Measurements from ENCODE around the gene SLC5A10. TPM values are rescaled to one million over a fixed set of nuclear protein-coding genes. Genes with fewer than 3 reads are reported as not detected.
"Not testable (repeated sequence)": the region's sequence is repeated elsewhere in the genome, so short reads cannot be mapped to it uniquely, and the experiment has no call there.

SLC5A10 gene
- total and polyA plus RNA-seq, 4 donors = 0.05 to 0.23 (median 0.15) TPM

- 50% methylated on average over 2 of the region's 5 CpGs for WGBS
- not testable (repeated sequence) for DNase-seq (ENCODE audit: low spot score)
Observed at GRCh38 chr17:19030771-19031449, 78.9 kb downstream of the SLC5A10 start.

GRCh38 chr17:19031729-19032128 lies 79.8 kb downstream of the SLC5A10 start:
- TF ChIP-seq RAD21 (IDR thresholded peaks at IDR 0.05) (peak in 1 of 2 donors; percentile 51), CTCF (IDR thresholded peaks at IDR 0.05; ENCODE audit: low read depth, low read length, missing input control) (peak; percentile 35)
- H3K9ac ChIP-seq (ENCODE audit: low read depth in 1 of 2, low read length in 2 of 2); H3K27ac ChIP-seq (ENCODE audit: low read depth in 1 of 2, low read length in 2 of 2); H3K9me3 ChIP-seq (ENCODE audit: control insufficient read depth in 4 of 4, low read length in 3 of 4); H3K4me3 ChIP-seq (ENCODE audit: low read depth in 1 of 3, low read length in 3 of 3); H3K36me3 ChIP-seq (ENCODE audit: control insufficient read depth in 4 of 4, insufficient read depth in 3 of 4, low read depth in 1 of 4, low read length in 3 of 4); H3K27me3 ChIP-seq (ENCODE audit: control insufficient read depth in 4 of 4, insufficient read depth in 4 of 4, low read length in 3 of 4); H3K4me1 ChIP-seq (ENCODE audit: control insufficient read depth in 4 of 4, insufficient read depth in 4 of 4, low read length in 3 of 4); DNase-seq (ENCODE audit: low spot score): not testable (repeated sequence)
- no CpG with 5 or more reads among the region's 4 CpGs for WGBS

More at GRCh38 chr17:19030771-19031449, 78.9 kb downstream of the SLC5A10 start:
- not testable (repeated sequence) for H3K4me1 ChIP-seq (ENCODE audit: control insufficient read depth in 4 of 4, insufficient read depth in 4 of 4, low read length in 3 of 4); H3K9me3 ChIP-seq (ENCODE audit: control insufficient read depth in 4 of 4, low read length in 3 of 4); H3K27me3 ChIP-seq (ENCODE audit: control insufficient read depth in 4 of 4, insufficient read depth in 4 of 4, low read length in 3 of 4); H3K9ac ChIP-seq (ENCODE audit: low read depth in 1 of 2, low read length in 2 of 2); H3K27ac ChIP-seq (ENCODE audit: low read depth in 1 of 2, low read length in 2 of 2); H3K4me3 ChIP-seq (ENCODE audit: low read depth in 1 of 3, low read length in 3 of 3); H3K36me3 ChIP-seq (ENCODE audit: control insufficient read depth in 4 of 4, insufficient read depth in 3 of 4, low read depth in 1 of 4, low read length in 3 of 4)

- not testable (repeated sequence) for H3K9me3 ChIP-seq (ENCODE audit: control insufficient read depth in 4 of 4, low read length in 3 of 4); H3K9ac ChIP-seq (ENCODE audit: low read depth in 1 of 2, low read length in 2 of 2); H3K4me3 ChIP-seq (ENCODE audit: low read depth in 1 of 3, low read length in 3 of 3); DNase-seq (ENCODE audit: low spot score); H3K36me3 ChIP-seq (ENCODE audit: control insufficient read depth in 4 of 4, insufficient read depth in 3 of 4, low read depth in 1 of 4, low read length in 3 of 4); H3K27me3 ChIP-seq (ENCODE audit: control insufficient read depth in 4 of 4, insufficient read depth in 4 of 4, low read length in 3 of 4); H3K4me1 ChIP-seq (ENCODE audit: control insufficient read depth in 4 of 4, insufficient read depth in 4 of 4, low read length in 3 of 4); H3K27ac ChIP-seq (ENCODE audit: low read depth in 1 of 2, low read length in 2 of 2)
- WGBS = 23% methylated on average over 3 of the region's 24 CpGs
Observed at GRCh38 chr17:19032377-19032988, 80.5 kb downstream of the SLC5A10 start.

GRCh38 chr17:19036186-19036585 lies 84.2 kb downstream of the SLC5A10 start:
- not testable (repeated sequence) for H3K36me3 ChIP-seq (ENCODE audit: control insufficient read depth in 4 of 4, insufficient read depth in 3 of 4, low read depth in 1 of 4, low read length in 3 of 4); H3K4me3 ChIP-seq (ENCODE audit: low read depth in 1 of 3, low read length in 3 of 3); H3K9ac ChIP-seq (ENCODE audit: low read depth in 1 of 2, low read length in 2 of 2); H3K27me3 ChIP-seq (ENCODE audit: control insufficient read depth in 4 of 4, insufficient read depth in 4 of 4, low read length in 3 of 4); H3K27ac ChIP-seq (ENCODE audit: low read depth in 1 of 2, low read length in 2 of 2); DNase-seq (ENCODE audit: low spot score); H3K9me3 ChIP-seq (ENCODE audit: control insufficient read depth in 4 of 4, low read length in 3 of 4); H3K4me1 ChIP-seq (ENCODE audit: control insufficient read depth in 4 of 4, insufficient read depth in 4 of 4, low read length in 3 of 4)
- no CpG with 5 or more reads among the region's 6 CpGs for WGBS

- H3K4me3 ChIP-seq (ENCODE audit: low read depth in 1 of 3, low read length in 3 of 3); H3K9me3 ChIP-seq (ENCODE audit: control insufficient read depth in 4 of 4, low read length in 3 of 4); H3K9ac ChIP-seq (ENCODE audit: low read depth in 1 of 2, low read length in 2 of 2); H3K27me3 ChIP-seq (ENCODE audit: control insufficient read depth in 4 of 4, insufficient read depth in 4 of 4, low read length in 3 of 4); DNase-seq (ENCODE audit: low spot score); H3K4me1 ChIP-seq (ENCODE audit: control insufficient read depth in 4 of 4, insufficient read depth in 4 of 4, low read length in 3 of 4); H3K27ac ChIP-seq (ENCODE audit: low read depth in 1 of 2, low read length in 2 of 2); H3K36me3 ChIP-seq (ENCODE audit: control insufficient read depth in 4 of 4, insufficient read depth in 3 of 4, low read depth in 1 of 4, low read length in 3 of 4): not testable (repeated sequence)
- no CpG with 5 or more reads among the region's 6 CpGs for WGBS
Observed at GRCh38 chr17:19037547-19037946, 85.6 kb downstream of the SLC5A10 start.

GRCh38 chr17:19038007-19038406 lies 86.0 kb downstream of the SLC5A10 start:
- DNase-seq (ENCODE audit: low spot score); H3K36me3 ChIP-seq (ENCODE audit: control insufficient read depth in 4 of 4, insufficient read depth in 3 of 4, low read depth in 1 of 4, low read length in 3 of 4); H3K4me3 ChIP-seq (ENCODE audit: low read depth in 1 of 3, low read length in 3 of 3); H3K27ac ChIP-seq (ENCODE audit: low read depth in 1 of 2, low read length in 2 of 2); H3K9me3 ChIP-seq (ENCODE audit: control insufficient read depth in 4 of 4, low read length in 3 of 4); H3K4me1 ChIP-seq (ENCODE audit: control insufficient read depth in 4 of 4, insufficient read depth in 4 of 4, low read length in 3 of 4); H3K27me3 ChIP-seq (ENCODE audit: control insufficient read depth in 4 of 4, insufficient read depth in 4 of 4, low read length in 3 of 4); H3K9ac ChIP-seq (ENCODE audit: low read depth in 1 of 2, low read length in 2 of 2): not testable (repeated sequence)
- WGBS = no CpG with 5 or more reads among the region's 17 CpGs

- H3K27me3 ChIP-seq (ENCODE audit: control insufficient read depth in 4 of 4, insufficient read depth in 4 of 4, low read length in 3 of 4); H3K4me1 ChIP-seq (ENCODE audit: control insufficient read depth in 4 of 4, insufficient read depth in 4 of 4, low read length in 3 of 4); H3K36me3 ChIP-seq (ENCODE audit: control insufficient read depth in 4 of 4, insufficient read depth in 3 of 4, low read depth in 1 of 4, low read length in 3 of 4); H3K27ac ChIP-seq (ENCODE audit: low read depth in 1 of 2, low read length in 2 of 2); H3K4me3 ChIP-seq (ENCODE audit: low read depth in 1 of 3, low read length in 3 of 3); H3K9ac ChIP-seq (ENCODE audit: low read depth in 1 of 2, low read length in 2 of 2); H3K9me3 ChIP-seq (ENCODE audit: control insufficient read depth in 4 of 4, low read length in 3 of 4); DNase-seq (ENCODE audit: low spot score): not testable (repeated sequence)
- WGBS = no CpG with 5 or more reads among the region's 12 CpGs
Observed at GRCh38 chr17:19038730-19039129, 86.8 kb downstream of the SLC5A10 start.

All from liver (tissue), 9 donors.